H1 (cell line): ENCODE data around the gene NDUFB8. TPM values are rescaled to one million over a fixed set of nuclear protein-coding genes. Genes with fewer than 3 reads are reported as not detected.

Experiments used
- EGR1 ChIP-seq: IDR thresholded peaks from 2 replicates; pipeline ENCODE4 v1.6.1; 2011; ENCODE audit warnings: low read depth, low read length, borderline replicate concordance
- SP2 ChIP-seq: IDR thresholded peaks from 2 replicates; pipeline ENCODE4 v1.6.1; 2012; ENCODE audit warnings: mild to moderate bottlenecking, low read length, inconsistent platforms
- SUZ12 ChIP-seq: fragments of 200-600 bp; sonication (generic); IDR thresholded peaks from 2 replicates; pipeline ENCODE4 v1.6.1; 2012; ENCODE audit warnings: mild to moderate bottlenecking, inconsistent platforms, low read length, moderate library complexity, mixed read lengths
- TAF1 ChIP-seq: IDR thresholded peaks from 2 replicates; pipeline ENCODE4 v1.6.1; 2011; ENCODE audit warnings: mild to moderate bottlenecking, low read depth, low read length
- TCF12 ChIP-seq: IDR thresholded peaks from 2 replicates; pipeline ENCODE4 v1.6.1; 2011; ENCODE audit warnings: low read depth, mild to moderate bottlenecking, low read length
- YY1 ChIP-seq: IDR thresholded peaks from 2 replicates; pipeline ENCODE4 v1.6.1; 2011; ENCODE audit warnings: low read depth, mild to moderate bottlenecking, low read length
- polyA plus RNA-seq, 7 experiments: library from polyadenylated mRNA; depleted of rRNA in 3 of 7; stranded (reverse) in 5 of 7; unstranded in 2 of 7; fragments of >200 nt in 5 of 7; fragments of 200-250 nt in 2 of 7; gene quantifications; 1 replicate in 5 of 7; 2 replicates in 1 of 7; 4 replicates in 1 of 7; pipeline versions ENCODE4 v1.2.1 to v1.2.3, GENCODE V29; 2011 to 2013; ENCODE audit warnings: missing spikeins in 2 of 7, mixed read lengths in 2 of 7
- total RNA-seq: library from RNA; stranded (reverse); fragmentation: NEBNext Ultra II Directional; extraction: Animal tissue kit (Norgen Biotek cat#: 25700); gene quantifications from 2 replicates; pipeline ENCODE4 v1.2.1, GENCODE V29; 2021
- TF ChIP-seq, protein P1 (sequence below): IDR thresholded peaks from 2 replicates; pipeline ENCODE4 v1.6.1; 2012; ENCODE audit warnings: inconsistent platforms
- TF ChIP-seq, protein P2 (sequence below): fragments of 300-600 bp; sonication (generic); IDR thresholded peaks from 2 replicates; pipeline ENCODE4 v1.7.1; 2012; ENCODE audit warnings: low read length, moderate library complexity, mild to moderate bottlenecking, inconsistent platforms; ENCODE audit not compliant: insufficient replicate concordance

The NDUFB8 gene
- total and polyA plus RNA-seq, 2 of the 8 experiments (the other 6 are each of a cell fraction or from before 2014, with no cell fraction given) = 175 to 455 TPM

DNA sequence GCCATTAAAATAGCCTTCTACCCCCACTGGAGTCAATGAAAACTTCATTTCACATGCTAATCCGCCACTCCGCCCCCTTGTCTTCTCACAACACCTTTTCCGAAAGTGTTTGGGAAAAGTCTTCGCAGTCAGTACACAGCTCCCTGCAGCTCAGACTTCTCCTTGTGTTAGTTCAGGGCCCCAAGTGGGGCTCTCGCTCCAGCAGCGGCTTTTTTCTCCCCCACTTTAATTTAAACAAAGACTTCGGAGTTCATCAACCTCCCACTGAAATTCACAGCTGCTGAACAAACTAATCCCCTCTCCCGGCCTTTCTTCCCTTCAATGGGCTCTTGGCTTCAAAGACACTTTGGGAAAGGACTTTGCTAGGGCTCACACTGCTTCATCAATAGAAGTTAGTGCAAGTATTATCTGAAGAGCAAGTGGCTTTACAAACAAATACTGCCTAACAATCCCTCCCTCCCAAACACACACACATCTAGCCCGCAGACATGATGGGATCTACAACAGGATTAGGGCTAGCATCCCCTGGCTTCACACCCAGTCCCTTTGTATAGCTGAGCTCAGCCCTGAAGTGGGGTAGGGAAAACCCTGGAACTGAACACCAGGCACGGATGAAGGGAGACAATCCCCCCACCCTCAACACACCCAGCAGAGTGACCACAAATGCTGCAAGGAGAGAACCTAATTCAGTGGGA lies 43.7 kb downstream of the NDUFB8 start (continued):
- TF ChIP-seq, protein P1, sequence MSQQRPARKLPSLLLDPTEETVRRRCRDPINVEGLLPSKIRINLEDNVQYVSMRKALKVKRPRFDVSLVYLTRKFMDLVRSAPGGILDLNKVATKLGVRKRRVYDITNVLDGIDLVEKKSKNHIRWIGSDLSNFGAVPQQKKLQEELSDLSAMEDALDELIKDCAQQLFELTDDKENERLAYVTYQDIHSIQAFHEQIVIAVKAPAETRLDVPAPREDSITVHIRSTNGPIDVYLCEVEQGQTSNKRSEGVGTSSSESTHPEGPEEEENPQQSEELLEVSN = no peak
- TF ChIP-seq TAF1 (0 out of 2 replicates have a peak, but pooled peaks have one; percentile 42), TCF12 (no peak), SUZ12 (no peak), SP2 (no peak), YY1 (no peak), EGR1 (no peak)
- TF ChIP-seq, protein P2, sequence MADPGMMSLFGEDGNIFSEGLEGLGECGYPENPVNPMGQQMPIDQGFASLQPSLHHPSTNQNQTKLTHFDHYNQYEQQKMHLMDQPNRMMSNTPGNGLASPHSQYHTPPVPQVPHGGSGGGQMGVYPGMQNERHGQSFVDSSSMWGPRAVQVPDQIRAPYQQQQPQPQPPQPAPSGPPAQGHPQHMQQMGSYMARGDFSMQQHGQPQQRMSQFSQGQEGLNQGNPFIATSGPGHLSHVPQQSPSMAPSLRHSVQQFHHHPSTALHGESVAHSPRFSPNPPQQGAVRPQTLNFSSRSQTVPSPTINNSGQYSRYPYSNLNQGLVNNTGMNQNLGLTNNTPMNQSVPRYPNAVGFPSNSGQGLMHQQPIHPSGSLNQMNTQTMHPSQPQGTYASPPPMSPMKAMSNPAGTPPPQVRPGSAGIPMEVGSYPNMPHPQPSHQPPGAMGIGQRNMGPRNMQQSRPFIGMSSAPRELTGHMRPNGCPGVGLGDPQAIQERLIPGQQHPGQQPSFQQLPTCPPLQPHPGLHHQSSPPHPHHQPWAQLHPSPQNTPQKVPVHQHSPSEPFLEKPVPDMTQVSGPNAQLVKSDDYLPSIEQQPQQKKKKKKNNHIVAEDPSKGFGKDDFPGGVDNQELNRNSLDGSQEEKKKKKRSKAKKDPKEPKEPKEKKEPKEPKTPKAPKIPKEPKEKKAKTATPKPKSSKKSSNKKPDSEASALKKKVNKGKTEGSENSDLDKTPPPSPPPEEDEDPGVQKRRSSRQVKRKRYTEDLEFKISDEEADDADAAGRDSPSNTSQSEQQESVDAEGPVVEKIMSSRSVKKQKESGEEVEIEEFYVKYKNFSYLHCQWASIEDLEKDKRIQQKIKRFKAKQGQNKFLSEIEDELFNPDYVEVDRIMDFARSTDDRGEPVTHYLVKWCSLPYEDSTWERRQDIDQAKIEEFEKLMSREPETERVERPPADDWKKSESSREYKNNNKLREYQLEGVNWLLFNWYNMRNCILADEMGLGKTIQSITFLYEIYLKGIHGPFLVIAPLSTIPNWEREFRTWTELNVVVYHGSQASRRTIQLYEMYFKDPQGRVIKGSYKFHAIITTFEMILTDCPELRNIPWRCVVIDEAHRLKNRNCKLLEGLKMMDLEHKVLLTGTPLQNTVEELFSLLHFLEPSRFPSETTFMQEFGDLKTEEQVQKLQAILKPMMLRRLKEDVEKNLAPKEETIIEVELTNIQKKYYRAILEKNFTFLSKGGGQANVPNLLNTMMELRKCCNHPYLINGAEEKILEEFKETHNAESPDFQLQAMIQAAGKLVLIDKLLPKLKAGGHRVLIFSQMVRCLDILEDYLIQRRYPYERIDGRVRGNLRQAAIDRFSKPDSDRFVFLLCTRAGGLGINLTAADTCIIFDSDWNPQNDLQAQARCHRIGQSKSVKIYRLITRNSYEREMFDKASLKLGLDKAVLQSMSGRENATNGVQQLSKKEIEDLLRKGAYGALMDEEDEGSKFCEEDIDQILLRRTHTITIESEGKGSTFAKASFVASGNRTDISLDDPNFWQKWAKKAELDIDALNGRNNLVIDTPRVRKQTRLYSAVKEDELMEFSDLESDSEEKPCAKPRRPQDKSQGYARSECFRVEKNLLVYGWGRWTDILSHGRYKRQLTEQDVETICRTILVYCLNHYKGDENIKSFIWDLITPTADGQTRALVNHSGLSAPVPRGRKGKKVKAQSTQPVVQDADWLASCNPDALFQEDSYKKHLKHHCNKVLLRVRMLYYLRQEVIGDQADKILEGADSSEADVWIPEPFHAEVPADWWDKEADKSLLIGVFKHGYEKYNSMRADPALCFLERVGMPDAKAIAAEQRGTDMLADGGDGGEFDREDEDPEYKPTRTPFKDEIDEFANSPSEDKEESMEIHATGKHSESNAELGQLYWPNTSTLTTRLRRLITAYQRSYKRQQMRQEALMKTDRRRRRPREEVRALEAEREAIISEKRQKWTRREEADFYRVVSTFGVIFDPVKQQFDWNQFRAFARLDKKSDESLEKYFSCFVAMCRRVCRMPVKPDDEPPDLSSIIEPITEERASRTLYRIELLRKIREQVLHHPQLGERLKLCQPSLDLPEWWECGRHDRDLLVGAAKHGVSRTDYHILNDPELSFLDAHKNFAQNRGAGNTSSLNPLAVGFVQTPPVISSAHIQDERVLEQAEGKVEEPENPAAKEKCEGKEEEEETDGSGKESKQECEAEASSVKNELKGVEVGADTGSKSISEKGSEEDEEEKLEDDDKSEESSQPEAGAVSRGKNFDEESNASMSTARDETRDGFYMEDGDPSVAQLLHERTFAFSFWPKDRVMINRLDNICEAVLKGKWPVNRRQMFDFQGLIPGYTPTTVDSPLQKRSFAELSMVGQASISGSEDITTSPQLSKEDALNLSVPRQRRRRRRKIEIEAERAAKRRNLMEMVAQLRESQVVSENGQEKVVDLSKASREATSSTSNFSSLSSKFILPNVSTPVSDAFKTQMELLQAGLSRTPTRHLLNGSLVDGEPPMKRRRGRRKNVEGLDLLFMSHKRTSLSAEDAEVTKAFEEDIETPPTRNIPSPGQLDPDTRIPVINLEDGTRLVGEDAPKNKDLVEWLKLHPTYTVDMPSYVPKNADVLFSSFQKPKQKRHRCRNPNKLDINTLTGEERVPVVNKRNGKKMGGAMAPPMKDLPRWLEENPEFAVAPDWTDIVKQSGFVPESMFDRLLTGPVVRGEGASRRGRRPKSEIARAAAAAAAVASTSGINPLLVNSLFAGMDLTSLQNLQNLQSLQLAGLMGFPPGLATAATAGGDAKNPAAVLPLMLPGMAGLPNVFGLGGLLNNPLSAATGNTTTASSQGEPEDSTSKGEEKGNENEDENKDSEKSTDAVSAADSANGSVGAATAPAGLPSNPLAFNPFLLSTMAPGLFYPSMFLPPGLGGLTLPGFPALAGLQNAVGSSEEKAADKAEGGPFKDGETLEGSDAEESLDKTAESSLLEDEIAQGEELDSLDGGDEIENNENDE = peak; percentile 85
